CD1c-positive myeloid dendritic cell (primary cell): ENCODE data around the gene GATAD2A.
A peak's percentile ranks its signal among the peaks of the same experiment; 100 is the strongest.
"Not testable (repeated sequence)": the region's sequence is repeated elsewhere in the genome, so short reads cannot be mapped to it uniquely, and the experiment has no call there.

ENCODE experiments used
- DNase-seq: peaks from one replicate; pipeline ENCODE4 v3.0.0-alpha.2; 2016; ENCODE audit errors: extremely low spot score

Gene GATAD2A

GRCh38 chr19:19464339-19465098, 59.0 kb downstream of the GATAD2A start:
- no peak for DNase-seq

GRCh38 chr19:19465436-19466070, 60.1 kb downstream of the GATAD2A start:
- DNase-seq = no peak

GRCh38 chr19:19466201-19466600, 60.7 kb downstream of the GATAD2A start:
- no peak for DNase-seq

GRCh38 chr19:19468424-19469050, 63.1 kb downstream of the GATAD2A start:
- DNase-seq = no peak

GRCh38 chr19:19470579-19470978, 65.1 kb downstream of the GATAD2A start:
- peak; percentile 42 for DNase-seq

- no peak for DNase-seq
Observed at GRCh38 chr19:19471682-19472081, 66.2 kb downstream of the GATAD2A start.

GRCh38 chr19:19472106-19472505, 66.6 kb downstream of the GATAD2A start:
- not testable (repeated sequence) for DNase-seq

GRCh38 chr19:19475015-19475765, 69.7 kb downstream of the GATAD2A start:
- no peak for DNase-seq

- no peak for DNase-seq
Observed at GRCh38 chr19:19475849-19476828, 70.7 kb downstream of the GATAD2A start.

GRCh38 chr19:19477705-19478383, 72.4 kb downstream of the GATAD2A start:
- no peak for DNase-seq

GRCh38 chr19:19480688-19481087, 75.2 kb downstream of the GATAD2A start:
- no peak for DNase-seq

GRCh38 chr19:19482809-19483596, 77.5 kb downstream of the GATAD2A start:
- DNase-seq = no peak

- DNase-seq = no peak
Observed at GRCh38 chr19:19485161-19485997, 79.9 kb downstream of the GATAD2A start.

- DNase-seq = no peak
Observed at GRCh38 chr19:19485998-19486290, 80.5 kb downstream of the GATAD2A start.

- DNase-seq = no peak
Observed at GRCh38 chr19:19486343-19487076, 81.0 kb downstream of the GATAD2A start.

GRCh38 chr19:19487077-19487949, 81.8 kb downstream of the GATAD2A start:
- no peak for DNase-seq
